GM12872 (cell line): Measurements from ENCODE around the gene ZNF429.

Experiments used
- TF ChIP-seq, protein P1 (sequence below): IDR thresholded peaks from 3 replicates; pipeline ENCODE4 v1.5.1; 2011; ENCODE audit warnings: low read depth, mild to moderate bottlenecking, low read length, moderate library complexity; ENCODE audit not compliant: insufficient read depth

ZNF429 gene

DNA sequence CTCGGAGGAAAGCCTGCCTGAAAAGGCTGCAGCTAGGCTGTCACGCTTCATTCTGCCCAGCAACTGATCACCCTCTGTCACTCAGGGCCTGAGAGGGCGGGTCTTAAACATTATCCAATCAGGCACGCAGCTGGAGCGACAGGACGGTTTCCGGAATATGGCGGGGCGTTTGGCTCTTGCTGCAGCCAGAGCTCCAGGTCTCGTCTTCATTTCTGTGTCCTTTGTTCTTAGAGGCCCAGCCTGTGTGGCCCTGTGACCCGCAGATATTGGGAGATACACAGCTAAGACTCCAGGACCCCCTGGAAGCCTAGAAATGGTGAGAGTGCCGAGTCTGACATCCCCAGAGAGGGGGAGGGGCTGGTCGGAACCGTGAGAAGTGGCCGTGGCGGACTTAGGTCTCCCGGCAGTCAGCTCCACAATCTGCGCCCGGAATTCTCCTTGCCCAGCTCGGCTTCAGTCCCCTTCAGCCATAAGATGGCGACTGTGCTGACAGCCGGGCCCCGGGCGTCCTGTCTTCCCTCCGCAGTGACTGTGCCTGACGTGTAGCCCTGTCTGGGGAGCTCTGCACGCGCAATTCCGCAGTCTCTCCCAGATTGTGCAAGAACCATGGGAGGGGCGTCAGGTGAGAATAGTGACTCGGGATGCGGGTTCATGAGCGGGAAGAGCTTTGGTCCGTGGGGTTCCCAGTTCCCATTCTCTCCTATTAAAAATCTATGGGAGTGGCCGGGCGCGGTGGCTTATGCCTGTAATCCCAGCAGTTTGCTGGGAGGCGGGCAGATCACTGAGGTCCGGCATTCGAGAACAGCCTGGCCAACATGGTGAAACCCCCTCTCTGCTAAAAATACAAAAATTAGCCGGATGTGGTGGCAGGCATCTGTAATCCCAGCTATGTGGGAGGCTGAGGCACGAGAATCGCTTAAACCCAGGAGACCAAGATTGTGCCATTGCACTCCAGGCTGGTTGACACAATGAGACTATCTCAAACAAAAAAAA is at the start of gene ZNF429:
Gene ZNF429, plus strand, starts transcription at position 144 of the 993 bp plus-strand sequence. Its CDS starts 170 bp downstream, at position 314.
- TF ChIP-seq, protein P1, sequence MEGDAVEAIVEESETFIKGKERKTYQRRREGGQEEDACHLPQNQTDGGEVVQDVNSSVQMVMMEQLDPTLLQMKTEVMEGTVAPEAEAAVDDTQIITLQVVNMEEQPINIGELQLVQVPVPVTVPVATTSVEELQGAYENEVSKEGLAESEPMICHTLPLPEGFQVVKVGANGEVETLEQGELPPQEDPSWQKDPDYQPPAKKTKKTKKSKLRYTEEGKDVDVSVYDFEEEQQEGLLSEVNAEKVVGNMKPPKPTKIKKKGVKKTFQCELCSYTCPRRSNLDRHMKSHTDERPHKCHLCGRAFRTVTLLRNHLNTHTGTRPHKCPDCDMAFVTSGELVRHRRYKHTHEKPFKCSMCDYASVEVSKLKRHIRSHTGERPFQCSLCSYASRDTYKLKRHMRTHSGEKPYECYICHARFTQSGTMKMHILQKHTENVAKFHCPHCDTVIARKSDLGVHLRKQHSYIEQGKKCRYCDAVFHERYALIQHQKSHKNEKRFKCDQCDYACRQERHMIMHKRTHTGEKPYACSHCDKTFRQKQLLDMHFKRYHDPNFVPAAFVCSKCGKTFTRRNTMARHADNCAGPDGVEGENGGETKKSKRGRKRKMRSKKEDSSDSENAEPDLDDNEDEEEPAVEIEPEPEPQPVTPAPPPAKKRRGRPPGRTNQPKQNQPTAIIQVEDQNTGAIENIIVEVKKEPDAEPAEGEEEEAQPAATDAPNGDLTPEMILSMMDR, result no peak

- TF ChIP-seq, protein P1, result no peak
Measured at GRCh38 chr19:21460686-21461085, 44.7 kb upstream of the ZNF429 start.

DNA sequence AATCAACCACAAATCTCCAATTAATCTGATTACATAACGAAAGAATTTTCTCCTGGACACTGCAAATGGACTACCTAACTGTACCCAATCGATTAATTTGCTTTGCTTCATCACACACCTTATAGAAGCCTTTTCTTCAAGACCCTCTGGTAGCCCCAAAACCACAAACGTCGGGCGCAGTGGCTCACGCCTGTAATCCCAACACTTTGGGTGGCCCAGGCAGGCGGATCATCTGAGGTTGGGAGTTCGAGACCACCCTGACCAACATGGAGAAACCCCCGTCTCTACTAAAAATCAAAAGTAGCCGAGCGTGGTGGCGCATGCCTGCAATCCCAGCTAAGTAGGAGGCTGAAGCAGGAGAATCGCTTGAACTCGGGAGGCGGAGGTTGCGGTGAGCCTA is 42.9 kb upstream of the ZNF429 start:
- TF ChIP-seq, protein P1, result no peak

- TF ChIP-seq, protein P1, result no peak
Measured at GRCh38 chr19:21463449-21464105, 41.8 kb upstream of the ZNF429 start.

- TF ChIP-seq, protein P1, result no peak
Measured at GRCh38 chr19:21466627-21467026, 38.8 kb upstream of the ZNF429 start.

DNA sequence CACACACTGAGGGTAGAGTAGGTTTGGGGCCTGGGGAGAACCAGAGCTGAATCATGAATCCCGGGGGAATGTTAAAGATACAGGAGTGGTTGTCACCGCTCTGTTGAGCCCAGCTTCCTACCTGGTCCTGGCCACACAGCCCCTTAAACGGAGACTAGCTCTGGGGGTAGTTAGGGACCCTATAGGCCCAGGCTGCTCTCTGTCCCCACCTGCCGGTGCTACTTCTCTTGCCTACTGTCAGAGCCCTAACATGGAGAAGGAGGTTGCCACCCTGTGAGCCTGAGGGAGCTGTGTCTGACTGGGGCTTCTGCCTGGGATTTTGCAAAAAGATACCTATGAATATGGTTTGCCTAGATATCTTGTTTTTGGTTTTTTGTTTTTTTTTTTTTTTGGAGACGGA is 36.6 kb upstream of the ZNF429 start:
- TF ChIP-seq, protein P1, result no peak

- TF ChIP-seq, protein P1, result no peak
Measured at GRCh38 chr19:21472507-21472906, 32.9 kb upstream of the ZNF429 start.
